HG03108 (cell line): Measurements from ENCODE around the gene C17orf100.
"Not testable (repeated sequence)": the region's sequence is repeated elsewhere in the genome, so short reads cannot be mapped to it uniquely, and the experiment has no call there.

ENCODE experiments used
- ATAC-seq: cut with Tn5 transposase; IDR thresholded peaks from one replicate; pipeline ENCODE4 v1.9.1; 2021; ENCODE audit warnings: moderate library complexity; ENCODE audit not compliant: unreplicated experiment

The C17orf100 gene

DNA sequence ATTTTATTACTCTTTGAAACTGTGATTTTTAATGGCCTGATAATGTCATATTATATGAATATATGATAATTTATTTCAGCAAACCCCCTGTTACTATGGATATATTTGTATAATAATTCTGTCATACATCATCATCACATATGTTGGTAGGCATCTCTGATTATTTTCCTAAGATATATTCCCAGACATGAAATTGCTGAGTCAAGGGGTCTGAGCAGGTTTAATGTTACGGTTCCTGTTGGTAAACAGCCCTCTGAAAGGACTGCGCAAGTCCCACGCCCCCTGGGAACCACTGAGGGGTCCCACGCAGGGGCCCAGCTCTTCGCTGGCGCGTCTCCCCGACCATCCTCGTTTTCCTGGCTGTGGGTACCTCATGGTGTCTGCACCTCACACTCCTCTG, 37.4 kb downstream of the C17orf100 start:
- ATAC-seq = no peak

DNA sequence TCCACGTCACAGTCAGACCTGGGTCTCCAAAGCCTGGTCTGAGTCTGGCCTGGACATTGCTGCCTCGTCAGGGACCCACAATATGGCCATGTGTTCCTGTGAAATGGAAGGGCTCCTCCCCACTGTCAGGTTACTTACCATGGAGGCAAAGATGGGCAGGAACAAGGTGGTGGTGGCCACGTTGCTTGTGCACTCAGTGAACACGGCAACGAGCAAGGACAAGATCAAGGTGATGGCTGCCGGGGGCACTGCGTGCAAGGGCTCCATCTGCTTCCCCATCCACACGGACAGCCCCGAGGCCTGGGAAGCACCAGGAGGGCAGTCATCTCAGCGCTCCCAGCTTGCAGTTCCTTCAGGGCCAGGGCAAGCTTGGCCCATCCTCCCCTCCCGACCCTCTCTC, 39.1 kb downstream of the C17orf100 start:
- no peak for ATAC-seq

DNA sequence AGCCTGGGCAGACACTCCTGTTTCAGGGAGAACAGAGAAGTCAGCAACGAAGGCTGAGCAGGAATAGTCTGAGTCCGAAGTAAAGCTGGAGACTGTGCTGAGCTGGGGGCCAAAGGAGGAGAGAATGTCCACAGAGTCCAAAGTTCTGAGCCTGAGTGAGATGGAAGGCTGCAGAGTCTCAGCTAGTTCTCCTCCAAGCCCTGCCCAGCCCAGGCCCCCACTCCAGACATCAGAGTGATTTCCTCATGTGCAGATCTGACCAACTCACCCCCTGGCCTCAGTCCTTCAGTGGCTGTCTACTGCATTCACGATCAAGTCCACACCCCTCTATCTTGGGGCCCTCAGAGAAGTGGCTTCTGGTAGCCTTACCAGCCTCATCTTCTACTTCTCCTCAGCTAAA, 40.0 kb downstream of the C17orf100 start:
- ATAC-seq = no peak

DNA sequence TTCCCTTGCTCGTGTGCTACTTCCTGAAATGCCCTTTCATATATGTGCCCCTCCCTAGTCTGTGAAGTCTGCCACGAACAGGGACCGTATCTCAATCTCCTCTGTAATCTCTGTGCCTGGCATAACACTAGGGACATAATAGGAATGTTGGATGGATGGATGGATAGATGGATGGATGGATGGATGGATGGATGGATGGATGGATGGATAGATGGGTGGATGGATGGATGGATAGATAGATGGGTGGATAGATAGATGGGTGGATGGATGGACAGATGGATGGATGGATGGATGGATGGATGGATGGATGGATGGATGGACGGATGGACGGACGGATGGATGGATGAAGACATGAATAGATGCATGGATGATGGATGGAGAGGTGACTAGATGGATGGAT, 40.4 kb downstream of the C17orf100 start:
- not testable (repeated sequence) for ATAC-seq

DNA sequence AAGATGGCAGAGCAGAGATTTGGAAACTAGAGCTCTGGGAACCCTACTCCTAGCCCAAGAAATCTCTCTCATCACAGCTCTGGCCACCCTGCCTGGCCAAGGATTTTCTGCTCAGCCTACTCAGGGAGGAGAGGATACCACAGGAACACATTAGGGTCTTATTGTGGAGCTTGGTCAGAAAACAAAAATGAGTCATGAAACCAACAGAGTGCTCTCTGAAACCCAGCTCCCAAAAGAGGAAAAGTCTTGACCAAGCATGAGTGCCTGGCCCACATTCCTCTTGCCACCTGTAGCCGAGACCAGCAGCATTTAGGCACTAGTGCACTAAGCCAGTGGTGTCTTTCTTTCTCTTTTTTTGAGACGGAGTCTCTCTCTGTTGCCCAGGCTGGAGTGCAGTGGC, 43.5 kb downstream of the C17orf100 start:
- no peak for ATAC-seq

DNA sequence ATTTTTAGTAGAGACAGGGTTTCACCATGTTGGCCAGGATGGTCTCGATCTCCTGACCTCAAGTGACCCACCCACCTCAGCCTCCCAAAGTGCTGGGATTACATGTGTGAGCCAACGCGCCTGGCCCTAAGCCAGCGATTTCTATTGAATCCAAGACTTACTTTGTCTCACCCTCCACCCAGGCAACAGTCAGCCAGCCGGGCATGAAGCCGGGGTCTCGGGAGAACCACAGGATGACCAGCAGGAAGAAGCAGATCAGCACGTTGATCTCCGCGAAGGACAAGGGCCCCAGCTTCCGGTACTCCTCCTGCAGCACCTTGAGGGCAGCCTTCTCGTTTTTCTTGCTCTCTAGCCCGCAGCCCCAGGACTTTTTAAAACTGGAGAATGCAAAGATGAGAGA, 44.0 kb downstream of the C17orf100 start:
- no peak for ATAC-seq

DNA sequence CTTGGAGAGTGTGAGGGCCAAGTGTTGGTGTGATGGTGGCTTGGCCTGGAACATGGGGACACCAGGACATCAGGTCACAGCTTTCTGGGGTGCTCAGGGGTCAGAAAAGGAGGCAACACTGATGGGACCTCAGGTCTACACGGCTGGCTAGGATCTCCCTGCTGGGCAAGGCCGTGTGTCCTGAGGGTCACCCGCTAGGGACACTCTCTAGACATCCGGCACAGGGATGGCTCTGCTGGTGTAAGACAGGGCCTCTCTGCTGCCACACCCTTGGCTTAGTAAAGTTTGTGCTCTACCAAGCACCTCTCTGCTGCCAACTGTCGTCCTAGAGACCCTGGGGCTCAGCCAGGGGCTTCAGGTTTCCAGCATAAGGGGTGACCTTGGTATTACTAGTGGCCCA, 45.3 kb downstream of the C17orf100 start:
- no peak for ATAC-seq

DNA sequence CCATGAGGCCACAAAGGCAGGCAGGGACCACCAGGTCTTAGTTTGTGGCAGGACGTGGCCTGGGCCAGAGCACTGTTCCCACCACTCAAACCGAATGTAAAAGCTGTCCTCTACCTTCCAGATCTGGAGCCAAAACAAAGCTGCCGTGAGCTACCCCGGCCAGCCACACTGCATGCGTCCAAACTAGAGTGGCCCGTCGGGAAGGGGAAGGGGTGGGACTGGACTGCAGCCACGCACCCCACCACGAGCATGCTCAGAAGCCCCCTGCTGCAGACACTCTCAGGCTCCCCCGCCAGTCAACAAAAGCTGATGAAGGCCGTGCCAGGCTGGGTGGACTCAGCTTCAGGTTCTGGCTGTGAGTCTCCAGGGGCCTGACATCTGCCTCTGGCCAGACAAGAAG, 46.4 kb downstream of the C17orf100 start:
- ATAC-seq = no peak

DNA sequence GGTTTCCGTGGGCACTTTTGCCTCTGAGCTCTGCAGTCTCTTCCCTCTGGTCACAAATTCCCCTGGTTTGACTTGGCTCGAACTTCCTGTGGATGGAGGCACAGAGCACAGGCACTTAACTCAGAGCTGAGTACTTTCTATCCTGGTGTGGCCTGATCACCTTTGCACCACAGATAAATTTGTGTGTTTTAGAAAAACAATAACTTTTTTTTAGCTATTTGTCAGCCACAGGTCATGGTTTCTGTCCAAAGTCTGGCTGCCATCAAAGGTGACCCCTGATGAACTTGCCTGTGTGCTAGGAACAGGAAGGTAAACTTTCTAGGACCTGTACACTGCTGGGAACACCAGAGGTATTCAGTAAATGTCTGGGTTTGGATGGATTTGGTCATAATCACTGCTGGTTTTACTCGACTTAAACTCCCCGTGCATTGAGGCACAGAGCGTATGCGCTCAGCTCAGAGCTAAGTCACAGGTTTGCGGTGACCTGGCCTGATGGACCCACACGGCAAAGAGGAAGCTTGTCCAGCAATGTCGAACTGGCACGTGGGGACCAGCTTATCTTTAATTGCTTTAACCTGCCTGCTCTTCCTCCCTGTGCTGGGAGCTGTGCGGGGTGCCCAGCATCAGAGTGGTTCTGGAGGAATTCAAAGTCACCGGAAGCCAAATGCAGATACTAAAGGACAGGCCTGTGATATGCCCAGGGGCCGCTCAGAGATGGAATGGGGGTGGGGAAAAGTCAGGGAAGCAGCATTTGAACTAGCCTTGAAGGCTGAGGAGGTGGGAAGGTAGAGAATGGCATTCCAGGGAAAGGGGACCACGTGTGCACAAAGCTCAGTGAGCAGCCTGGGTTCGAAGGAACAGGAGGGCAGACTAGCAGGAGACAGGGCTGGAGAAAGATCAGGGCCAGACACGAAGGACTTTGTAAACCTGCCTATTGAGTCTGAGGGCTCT, 48.7 kb downstream of the C17orf100 start:
- ATAC-seq = no peak

DNA sequence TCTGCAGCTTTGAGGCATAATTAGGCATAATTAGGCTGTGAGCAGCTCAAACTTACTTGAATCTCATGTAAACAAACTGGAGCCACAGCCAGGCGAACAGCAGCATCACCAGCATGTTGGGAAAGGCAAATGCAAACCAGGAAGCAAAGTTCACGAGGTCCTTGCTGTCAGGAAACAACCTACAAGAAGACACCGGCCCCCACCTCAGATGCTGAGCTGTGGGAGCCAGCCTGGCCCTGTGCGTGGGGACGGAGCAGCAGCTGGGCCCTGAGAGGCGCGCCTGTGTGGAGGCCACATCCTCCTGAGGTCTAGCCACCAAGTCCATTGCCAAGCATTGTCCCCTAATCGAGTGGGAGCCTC, 49.4 kb downstream of the C17orf100 start:
- ATAC-seq = no peak

DNA sequence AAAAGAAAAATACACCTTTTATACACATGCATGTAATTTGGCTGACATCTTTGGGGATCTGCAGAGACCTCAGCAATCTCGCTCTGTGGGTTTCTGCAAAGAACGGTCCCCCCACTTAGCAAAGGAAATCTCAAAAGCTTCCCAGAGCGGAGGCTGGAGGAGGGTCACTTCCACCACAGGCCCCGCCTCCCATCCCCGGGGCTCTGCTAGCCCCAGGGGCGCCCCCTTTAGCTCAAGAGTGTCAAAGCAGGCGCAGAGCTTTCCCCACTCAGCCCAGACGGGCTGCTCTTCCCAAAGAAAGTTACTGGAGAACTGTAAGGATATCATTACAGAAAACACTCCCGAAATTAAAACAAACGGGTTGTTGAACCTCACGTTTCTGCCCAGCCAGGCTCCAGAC, 50.2 kb downstream of the C17orf100 start:
- ATAC-seq = no peak

DNA sequence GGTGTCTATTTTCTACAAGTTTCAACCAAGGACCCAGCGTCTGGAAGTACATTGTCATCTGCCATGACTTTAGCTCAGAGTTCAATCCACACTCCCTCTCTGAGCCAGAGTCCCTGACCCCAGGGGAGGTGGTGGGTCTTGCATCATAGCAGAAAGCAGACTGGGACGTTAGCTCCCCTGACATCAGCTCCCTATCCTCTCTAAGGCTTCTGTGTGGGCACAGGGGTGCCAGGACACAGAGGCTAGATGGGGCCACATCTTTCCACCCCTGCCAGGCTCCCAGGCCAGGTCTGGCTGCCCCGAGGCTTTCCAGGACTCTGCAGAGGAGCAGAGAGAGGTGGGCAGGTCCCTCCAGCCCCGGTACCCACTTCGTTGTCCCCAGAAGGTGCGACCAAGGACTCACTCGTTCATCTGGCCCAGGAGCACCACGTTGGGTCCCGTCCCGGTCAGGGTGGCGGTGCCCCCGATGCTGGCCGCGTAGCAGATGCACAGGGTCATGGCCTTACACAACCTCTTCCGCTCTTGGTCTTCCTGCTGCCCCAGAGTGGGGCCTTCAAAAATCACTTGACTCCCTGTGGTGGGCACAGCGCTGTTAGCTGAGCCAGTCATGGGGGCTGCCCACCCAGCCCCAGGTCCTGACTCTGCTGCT, 51.1 kb downstream of the C17orf100 start:
- ATAC-seq = no peak
